H1 (cell line): Measurements from ENCODE around the gene DUSP11. TPM values are rescaled to one million over a fixed set of nuclear protein-coding genes. Genes with fewer than 3 reads are reported as not detected.

Experiments used
- CTCF ChIA-PET: fragments of 300-600 bp; sonication (Branson Sonifier 250); formaldehyde crosslinking; loops from one replicate; lab custom pipeline; 2021; ENCODE audit not compliant: partially characterized antibody; lab: Charles Lee
- POLR2A ChIA-PET: fragments of 300-600 bp; sonication (Branson Sonifier 250); formaldehyde crosslinking; loops from one replicate; lab custom pipeline; 2021; ENCODE audit warnings: inconsistent platforms; ENCODE audit not compliant: partially characterized antibody; lab: Charles Lee
- DNase-seq, 2 experiments: peaks; one replicate each; pipeline versions ENCODE4 v3.0.0 to v3.0.0-alpha.2; 2010 to 2022; ENCODE audit warnings: low spot score in 2 of 2, low read depth in 1 of 2, mixed read lengths in 1 of 2
- FAIRE-seq: peaks from 2 replicates; lab custom pipeline; 2011; peaks lifted over from hg19 to GRCh38; lab: Jason Lieb, UNC
- H2AFZ ChIP-seq: 2 replicates; pipeline ENCODE4 v1.8.1; 2012; ENCODE audit warnings: low read length, inconsistent platforms
- H2AK5ac ChIP-seq: 2 replicates; pipeline ENCODE4 v1.6.1; 2013; ENCODE audit warnings: low read depth, low read length
- H2BK120ac ChIP-seq: replicated peaks from 2 replicates; pipeline ENCODE3; 2013; ENCODE audit warnings: low read depth, low read length, inconsistent platforms
- H2BK12ac ChIP-seq: 2 replicates; pipeline ENCODE4 v1.6.1; 2013; ENCODE audit warnings: low read depth, low read length
- H2BK15ac ChIP-seq: 2 replicates; pipeline ENCODE4 v1.6.1; 2013; ENCODE audit warnings: low read length
- H2BK20ac ChIP-seq: 2 replicates; pipeline ENCODE4 v1.6.1; 2013; ENCODE audit warnings: low read length
- H2BK5ac ChIP-seq: 2 replicates; pipeline ENCODE4 v1.6.1; 2013; ENCODE audit warnings: low read depth, low read length
- H3K14ac ChIP-seq: 2 replicates; pipeline ENCODE4 v1.6.1; 2013; ENCODE audit warnings: inconsistent platforms; ENCODE audit not compliant: insufficient read length
- H3K18ac ChIP-seq: 2 replicates; pipeline ENCODE4 v1.6.1; 2013; ENCODE audit warnings: low read length; ENCODE audit errors: extremely low read depth
- H3K23ac ChIP-seq: 2 replicates; pipeline ENCODE4 v1.6.1; 2013; ENCODE audit warnings: inconsistent platforms; ENCODE audit not compliant: insufficient read length
- H3K23me2 ChIP-seq: 2 replicates; pipeline ENCODE4 v1.6.1; 2013; ENCODE audit warnings: low read depth, low read length
- H3K27ac ChIP-seq: 2 replicates; pipeline ENCODE4 v1.6.1; 2011; ENCODE audit warnings: low read depth, low read length, inconsistent platforms
- H3K27me3 ChIP-seq, 4 experiments: replicated peaks in 1 of 4; 1 replicate in 1 of 4; 2 replicates in 3 of 4; pipeline versions ENCODE4 v1.6.1 to v1.8.1; 2011 to 2013; ENCODE audit warnings: low read length in 3 of 4, mild to moderate bottlenecking in 3 of 4, inconsistent platforms in 2 of 4, mixed read lengths in 2 of 4, moderate library complexity in 1 of 4; ENCODE audit not compliant: control insufficient read depth in 3 of 4, insufficient read depth in 3 of 4; ENCODE audit errors: extremely low read depth in 1 of 4
- H3K36me3 ChIP-seq, 4 experiments: 2 replicates each; pipeline versions ENCODE4 v1.6.1 to v1.8.1; 2011 to 2013; ENCODE audit warnings: mild to moderate bottlenecking in 4 of 4, low read length in 3 of 4, moderate library complexity in 2 of 4, control low read depth in 1 of 4, inconsistent platforms in 1 of 4; ENCODE audit not compliant: insufficient read depth in 4 of 4, control insufficient read depth in 2 of 4
- H3K4ac ChIP-seq: replicated peaks from 2 replicates; pipeline ENCODE3; 2013; ENCODE audit warnings: low read length, low read depth, mixed read lengths, inconsistent platforms; ENCODE audit not compliant: insufficient read length
- H3K4me1 ChIP-seq, 4 experiments: replicated peaks in 1 of 4; 1 replicate in 1 of 4; 2 replicates in 3 of 4; pipeline versions ENCODE4 v1.6.1 to v1.8.1; 2011 to 2013; ENCODE audit warnings: low read length in 3 of 4, inconsistent platforms in 2 of 4, mixed read lengths in 1 of 4; ENCODE audit not compliant: insufficient read depth in 4 of 4, control insufficient read depth in 3 of 4
- H3K4me2 ChIP-seq, 2 experiments: 2 replicates each; pipeline versions ENCODE4 v1.6.1 to v1.8.1; 2011 to 2013; ENCODE audit warnings: low read depth in 2 of 2, low read length in 2 of 2, control low read depth in 1 of 2, inconsistent platforms in 1 of 2, mild to moderate bottlenecking in 1 of 2; ENCODE audit not compliant: insufficient read depth in 1 of 2
- H3K4me3 ChIP-seq, 4 experiments: fragments of 200-600, 300-600 bp in 1 of 4; sonication (generic), shearing (Covaris generic), sonication (Bioruptor Twin) in 1 of 4; 2 replicates each; pipeline versions ENCODE4 v1.5.1 to v1.8.1; 2011 to 2016; ENCODE audit warnings: low read length in 4 of 4, low read depth in 3 of 4, control low read depth in 2 of 4, inconsistent platforms in 2 of 4, mild to moderate bottlenecking in 2 of 4, mixed read lengths in 1 of 4, moderate library complexity in 1 of 4; ENCODE audit not compliant: insufficient read depth in 2 of 4; ENCODE audit errors: extremely low read depth in 1 of 4
- H3K56ac ChIP-seq: replicated peaks from 2 replicates; pipeline ENCODE3; 2013; ENCODE audit warnings: low read depth, mild to moderate bottlenecking, mixed read lengths, low read length, inconsistent platforms; ENCODE audit not compliant: insufficient read length
- H3K79me1 ChIP-seq: 2 replicates; pipeline ENCODE4 v1.6.1; 2013; ENCODE audit warnings: low read depth, low read length, control low read depth
- H3K79me2 ChIP-seq, 2 experiments: 2 replicates each; pipeline versions ENCODE4 v1.6.1 to v1.8.1; 2012 to 2013; ENCODE audit warnings: low read length in 2 of 2, mild to moderate bottlenecking in 2 of 2, inconsistent platforms in 1 of 2; ENCODE audit not compliant: insufficient read depth in 2 of 2, control insufficient read depth in 1 of 2
- H3K9ac ChIP-seq, 4 experiments: replicated peaks in 1 of 4; 1 replicate in 1 of 4; 2 replicates in 3 of 4; pipeline versions ENCODE4 v1.6.1 to v1.8.1; 2011 to 2013; ENCODE audit warnings: low read depth in 3 of 4, low read length in 3 of 4, control low read depth in 2 of 4, mild to moderate bottlenecking in 2 of 4, moderate library complexity in 2 of 4, inconsistent platforms in 1 of 4; ENCODE audit errors: extremely low read depth in 1 of 4
- H3K9me3 ChIP-seq, 2 experiments: 2 replicates each; pipeline versions ENCODE4 v1.6.1 to v1.8.1; 2012 to 2013; ENCODE audit warnings: mild to moderate bottlenecking in 2 of 2, moderate library complexity in 2 of 2, control low read depth in 1 of 2, inconsistent platforms in 1 of 2, low read depth in 1 of 2, low read length in 1 of 2, mixed read lengths in 1 of 2; ENCODE audit not compliant: insufficient read depth in 2 of 2
- H4K20me1 ChIP-seq, 2 experiments: replicated peaks in 1 of 2; 2 replicates each; pipeline versions ENCODE3 to v1.8.1; 2011 to 2013; ENCODE audit warnings: inconsistent platforms in 2 of 2, low read length in 2 of 2, mild to moderate bottlenecking in 1 of 2; ENCODE audit not compliant: insufficient read depth in 2 of 2, control insufficient read depth in 1 of 2
- H4K5ac ChIP-seq: 2 replicates; pipeline ENCODE4 v1.6.1; 2013; ENCODE audit warnings: low read length, low read depth, mixed read lengths, inconsistent platforms; ENCODE audit not compliant: insufficient read length
- H4K8ac ChIP-seq: 2 replicates; pipeline ENCODE4 v1.8.0; 2013; ENCODE audit warnings: mild to moderate bottlenecking, moderate library complexity, low read length, inconsistent platforms; ENCODE audit not compliant: insufficient read depth; ENCODE audit errors: extremely low read depth
- H4K91ac ChIP-seq: replicated peaks from 2 replicates; pipeline ENCODE3; 2013; ENCODE audit warnings: low read length, mixed read lengths, inconsistent platforms; ENCODE audit not compliant: insufficient read length
- BACH1 ChIP-seq: IDR thresholded peaks from 2 replicates; pipeline ENCODE4 v1.6.1; 2012; ENCODE audit warnings: low read length, improper control_type of control experiment
- KDM5A ChIP-seq: fragments of 200-600 bp; IDR thresholded peaks from 2 replicates; pipeline ENCODE4 v1.7.1; 2012; ENCODE audit warnings: mild to moderate bottlenecking, low read length, inconsistent platforms, mixed read lengths
- SP4 ChIP-seq: IDR thresholded peaks from 2 replicates; pipeline ENCODE4 v1.6.1; 2012; ENCODE audit warnings: low read length, inconsistent platforms
- WGBS, 2 experiments: shearing (Covaris generic) in 1 of 2; methylation state at CpG; one replicate each; pipeline versions ENCODE4 v1.1.6 to v1.1.7; 2013 to 2015; ENCODE audit warnings: low lambda C conversion rate in 2 of 2, mixed read lengths in 2 of 2, inconsistent platforms in 1 of 2, low coverage in 1 of 2, missing lambda C conversion rate in 1 of 2; ENCODE audit not compliant: insufficient replicate concordance in 2 of 2, insufficient coverage in 1 of 2, insufficient read length in 1 of 2; ENCODE audit errors: extremely low coverage in 1 of 2, missing lambda C conversion rate in 1 of 2; 5-methylcytosine and 5-hydroxymethylcytosine counted together
- polyA plus RNA-seq, 7 experiments: library from polyadenylated mRNA; depleted of rRNA in 3 of 7; stranded (reverse) in 5 of 7; unstranded in 2 of 7; fragments of >200 nt in 5 of 7; fragments of 200-250 nt in 2 of 7; gene quantifications; 1 replicate in 5 of 7; 2 replicates in 1 of 7; 4 replicates in 1 of 7; pipeline versions ENCODE4 v1.2.1 to v1.2.3, GENCODE V29; 2011 to 2013; ENCODE audit warnings: missing spikeins in 2 of 7, mixed read lengths in 2 of 7
- total RNA-seq: library from RNA; stranded (reverse); fragmentation: NEBNext Ultra II Directional; extraction: Animal tissue kit (Norgen Biotek cat#: 25700); gene quantifications from 2 replicates; pipeline ENCODE4 v1.2.1, GENCODE V29; 2021

The DUSP11 gene
- total and polyA plus RNA-seq, 2 of the 8 experiments (the other 6 are each of a cell fraction or from before 2014, with no cell fraction given), result 12.2 to 19.1 TPM

DNA sequence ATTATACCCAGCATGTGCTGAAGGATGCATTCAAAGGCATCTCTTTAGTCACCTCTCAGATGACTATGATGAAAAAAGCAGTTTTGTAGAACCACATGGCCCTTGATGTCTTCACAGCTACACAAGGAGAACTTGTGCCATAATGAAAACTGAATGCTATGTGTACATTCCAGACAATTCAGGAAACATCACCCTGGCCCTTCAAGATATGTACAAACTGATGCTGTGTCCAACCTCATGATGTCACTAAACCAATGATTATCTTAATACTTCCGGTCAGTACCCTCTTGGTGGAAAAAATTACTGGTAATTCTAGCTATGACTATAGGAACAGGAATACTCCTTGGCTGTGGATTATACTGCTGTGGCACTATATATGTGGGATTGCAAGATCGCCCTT is 20.0 kb downstream of the DUSP11 start:
- Histone ChIP-seq H2AK5ac (no peak overlapping the region), H3K4me1 (no peaks in the 10 kb centered on the region), H3K79me1 (no peaks in the 10 kb centered on the region), H2BK12ac (no peak overlapping the region), H3K9me3 (peaks cover 5 to 7% of the 10 kb centered on the region in 2 experiments), H3K23me2 (no peaks in the 10 kb centered on the region), H3K56ac (no peak overlapping the region), H2BK120ac (no peak overlapping the region), H4K8ac (no peak overlapping the region), H2AFZ (no peak overlapping the region), H4K91ac (no peak overlapping the region), H2BK5ac (no peak overlapping the region), H3K4me2 (no peak overlapping the region), H3K9ac (no peak overlapping the region), H3K4ac (no peak overlapping the region), H3K23ac (no peak overlapping the region), H3K79me2 (no peaks in the 10 kb centered on the region), H3K27me3 (no peaks in the 10 kb centered on the region), H3K18ac (no peak overlapping the region), H4K20me1 (no peaks in the 10 kb centered on the region), H3K14ac (no peak overlapping the region), H2BK20ac (no peak overlapping the region), H3K27ac (no peak overlapping the region), H3K4me3 (no peak overlapping the region), H3K36me3 (peaks cover 2 to 30% (median 19%) of the 10 kb centered on the region in 4 experiments), H4K5ac (no peak overlapping the region), H2BK15ac (no peak overlapping the region)
- POLR2A ChIA-PET, result interaction anchor here (1.0 kb wide), 1 partner anchor 13 kb away, joined by 4 read pairs; no protein-coding TSS in a partner anchor
- CTCF ChIA-PET, result interaction anchor here (0.8 kb wide), 1 partner anchor 14 kb away, joined by 3 read pairs; no protein-coding TSS in a partner anchor
- 91% methylated on average over 2 of the region's 2 CpGs; no CpG with 5 or more reads in 1 of the 2 experiments for WGBS, 2 experiments
- DNase-seq (no peak), FAIRE-seq (no peak)
- TF ChIP-seq BACH1 (no peak), KDM5A (no peak), SP4 (no peak)
